VCaP (cell line): Measurements from ENCODE around the gene PER1.
A peak's percentile ranks its signal among the peaks of the same experiment; 100 is the strongest.

Source experiments
- H3K27ac ChIP-seq: fragments of 450-650 bp; 2 replicates; pipeline ENCODE4 v1.5.1; 2017
- TF ChIP-seq, protein P1 (sequence below): fragments of 450-650 bp; conservative IDR thresholded peaks from 2 replicates; pipeline ENCODE4 v1.5.1; 2017; ENCODE audit warnings: mild to moderate bottlenecking, moderate library complexity

The PER1 gene

GRCh38 chr17:8164815-8165131 is 12.6 kb upstream of the PER1 start:
- no peak overlapping the region for H3K27ac ChIP-seq
- TF ChIP-seq, protein P1, sequence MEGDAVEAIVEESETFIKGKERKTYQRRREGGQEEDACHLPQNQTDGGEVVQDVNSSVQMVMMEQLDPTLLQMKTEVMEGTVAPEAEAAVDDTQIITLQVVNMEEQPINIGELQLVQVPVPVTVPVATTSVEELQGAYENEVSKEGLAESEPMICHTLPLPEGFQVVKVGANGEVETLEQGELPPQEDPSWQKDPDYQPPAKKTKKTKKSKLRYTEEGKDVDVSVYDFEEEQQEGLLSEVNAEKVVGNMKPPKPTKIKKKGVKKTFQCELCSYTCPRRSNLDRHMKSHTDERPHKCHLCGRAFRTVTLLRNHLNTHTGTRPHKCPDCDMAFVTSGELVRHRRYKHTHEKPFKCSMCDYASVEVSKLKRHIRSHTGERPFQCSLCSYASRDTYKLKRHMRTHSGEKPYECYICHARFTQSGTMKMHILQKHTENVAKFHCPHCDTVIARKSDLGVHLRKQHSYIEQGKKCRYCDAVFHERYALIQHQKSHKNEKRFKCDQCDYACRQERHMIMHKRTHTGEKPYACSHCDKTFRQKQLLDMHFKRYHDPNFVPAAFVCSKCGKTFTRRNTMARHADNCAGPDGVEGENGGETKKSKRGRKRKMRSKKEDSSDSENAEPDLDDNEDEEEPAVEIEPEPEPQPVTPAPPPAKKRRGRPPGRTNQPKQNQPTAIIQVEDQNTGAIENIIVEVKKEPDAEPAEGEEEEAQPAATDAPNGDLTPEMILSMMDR, result no peak

DNA sequence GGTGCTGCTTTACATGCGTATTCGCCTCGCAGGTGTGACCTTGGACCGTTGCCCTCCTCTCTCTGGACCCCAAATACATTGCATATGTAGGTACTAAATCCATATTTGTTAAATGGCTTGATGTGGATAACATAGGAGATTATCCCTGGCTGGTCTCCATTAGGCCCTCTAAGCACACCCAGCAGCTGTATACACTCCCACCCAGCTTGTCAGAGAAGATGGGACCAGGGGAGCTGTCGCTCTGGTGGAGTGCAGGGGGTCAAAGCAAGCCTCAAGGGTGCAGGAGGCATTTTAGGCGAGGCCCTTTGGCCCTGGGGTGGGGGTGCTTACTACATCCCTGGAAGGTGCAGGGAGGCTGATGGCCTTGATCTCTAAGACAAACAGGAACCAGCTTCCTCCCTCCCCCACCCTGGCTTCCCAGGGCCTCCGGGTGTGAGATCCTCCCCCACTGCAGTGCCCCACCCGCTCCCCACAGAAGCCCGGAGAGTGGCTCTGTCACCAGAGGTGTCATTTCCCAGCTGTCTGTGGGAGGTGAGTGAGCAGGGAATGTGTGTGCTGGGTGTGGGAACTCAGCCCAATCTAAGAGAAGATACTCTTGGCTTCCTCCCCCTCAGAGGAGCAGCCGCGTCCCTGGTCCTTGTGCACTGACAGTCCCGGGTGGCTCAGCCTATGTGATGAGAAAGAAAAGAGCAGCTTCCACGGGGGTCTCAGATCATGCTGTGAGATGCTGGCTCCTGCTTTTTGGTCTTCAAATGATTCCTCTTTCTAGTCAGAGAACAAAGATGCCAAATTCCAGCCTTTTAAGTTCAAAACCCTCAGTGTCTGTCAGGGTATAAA is 12.0 kb upstream of the PER1 start:
- H3K27ac ChIP-seq, result no peak overlapping the region
- TF ChIP-seq, protein P1, result no peak

- TF ChIP-seq, protein P1, result no peak
- H3K27ac ChIP-seq, result peak overlapping the region; percentile 90
These were observed 11.1 kb upstream of the PER1 start for GRCh38 chr17:8162997-8163977.

- peak within 1 kb of the TSS; percentile 90 for H3K27ac ChIP-seq
- TF ChIP-seq, protein P1, result no peak
These were observed 10.2 kb upstream of the PER1 start, which contains the start of gene VAMP2 for GRCh38 chr17:8162233-8162996. Gene VAMP2 (minus strand): TSS chr17:8162948. CDS start chr17:8162879, 69 bp downstream.

DNA sequence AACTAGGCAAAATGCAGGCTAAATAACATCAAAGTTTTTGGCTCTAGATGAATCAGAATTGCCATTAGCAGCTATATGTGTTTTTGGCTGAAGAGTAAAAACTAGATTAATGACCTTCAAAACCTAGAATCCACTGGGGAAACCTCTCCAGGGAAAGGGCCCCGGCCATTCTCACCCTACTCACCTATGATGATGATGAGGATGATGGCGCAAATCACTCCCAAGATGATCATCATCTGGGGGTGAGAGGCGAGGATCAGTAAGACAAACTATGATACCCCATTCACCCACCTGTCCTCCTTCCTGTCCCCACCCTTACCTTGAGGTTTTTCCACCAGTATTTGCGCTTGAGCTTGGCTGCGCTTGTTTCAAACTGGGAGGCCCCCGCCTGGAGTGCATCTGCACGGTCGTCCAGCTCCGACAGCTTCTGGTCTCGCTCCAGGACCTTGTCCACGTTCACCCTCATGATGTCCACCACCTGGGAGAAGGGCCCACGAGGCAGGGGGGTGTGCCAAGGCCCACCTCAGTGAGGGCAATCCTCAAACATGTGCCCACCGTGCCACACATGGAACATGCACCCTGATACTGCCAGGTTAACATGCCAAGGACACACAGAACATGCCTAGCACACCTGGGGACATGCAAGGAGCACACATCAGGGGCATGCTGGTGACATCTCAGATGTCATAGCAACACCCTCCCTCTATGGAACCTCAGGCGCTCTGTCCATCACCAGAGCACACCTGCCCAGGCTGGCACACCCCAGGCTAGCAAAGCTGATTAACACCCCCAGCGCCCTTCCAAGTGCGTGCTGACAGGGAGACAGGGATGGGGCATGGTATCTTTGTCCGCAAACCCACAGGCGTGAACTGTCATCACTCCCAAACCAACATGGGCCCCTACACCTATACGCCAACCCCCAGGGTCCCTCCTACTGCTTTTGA is 9.4 kb upstream of the PER1 start:
- TF ChIP-seq, protein P1, result no peak
- H3K27ac ChIP-seq, result peak overlapping the region; percentile 90

- H3K27ac ChIP-seq, result peak overlapping the region; percentile 90; the same call in 1 of the 2 replicates
- TF ChIP-seq, protein P1, result no peak
These were observed 8.6 kb upstream of the PER1 start for GRCh38 chr17:8160741-8161221.
